ENCODE data around the gene SLC36A1. TPM values are rescaled to one million over a fixed set of nuclear protein-coding genes. Genes with fewer than 3 reads are reported as not detected.

SLC36A1 gene
- total RNA-seq, 1 experiment from 2014 or later: 7.4 TPM

DNA sequence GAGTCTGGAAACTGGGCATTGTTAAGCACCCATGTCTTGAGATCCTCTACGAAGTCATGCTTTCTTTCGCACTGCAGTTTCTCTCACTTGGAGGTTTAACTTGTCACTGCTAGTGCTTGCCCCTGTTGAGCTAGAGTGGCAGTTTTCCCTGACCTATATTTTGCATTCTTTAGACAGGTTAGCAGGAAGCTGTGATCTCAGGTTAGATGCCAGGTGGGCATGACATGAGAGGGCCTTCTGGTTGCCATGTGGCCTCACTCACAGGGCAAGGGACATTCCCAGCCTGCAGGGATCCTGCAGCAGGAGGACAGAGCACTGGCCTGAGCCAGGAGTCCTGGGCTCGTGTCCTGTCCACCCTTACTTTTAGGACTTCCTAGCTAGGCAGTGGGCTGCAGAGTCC lies 28.6 kb downstream of the SLC36A1 start:
- Histone ChIP-seq H3K27ac (ENCODE audit: low read depth, low read length) (no peak overlapping the region), H3K9ac (ENCODE audit: low read length) (no peak overlapping the region), H3K27me3 (ENCODE audit: insufficient read depth, low read length) (no peaks in the 10 kb centered on the region), H4K20me1 (ENCODE audit: insufficient read depth) (no peaks in the 10 kb centered on the region), H3K4me3 (replicated peaks in 1 of 2; ENCODE audit: low read depth in 1 of 2, low read length in 2 of 2) (no peak overlapping the region), H3K79me2 (ENCODE audit: insufficient read depth, low read length) (no peaks in the 10 kb centered on the region), H3K9me2 (ENCODE audit: insufficient read depth) (no peaks in the 10 kb centered on the region), H3K36me3 (ENCODE audit: control insufficient read depth in 1 of 2, insufficient read depth in 2 of 2, low read length in 2 of 2) (0 out of 4 replicates have a peak, but pooled peaks cover 0 to 2% of the 10 kb centered on the region in 2 experiments), H3K4me2 (ENCODE audit: low read length) (no peak overlapping the region), H3K9me3 (ENCODE audit: control insufficient read depth in 1 of 2, insufficient read depth in 1 of 2, low read depth in 1 of 2, low read length in 2 of 2) (no peaks in the 10 kb centered on the region), H2AFZ (ENCODE audit: low read depth, low read length, poor library complexity, severe bottlenecking) (no peak overlapping the region), H3K4me1 (ENCODE audit: control insufficient read depth in 1 of 2, insufficient read depth in 2 of 2, low read length in 2 of 2) (no peaks in the 10 kb centered on the region)
- DNase-seq (ENCODE audit: low read depth, low spot score) (no peak), ATAC-seq (no peak)
- POLR2A ChIA-PET: no interaction called here
- CTCF ChIA-PET: no interaction called here
- intact Hi-C loops (cut with micrococcal nuclease): no loop called here
- RAD21 ChIA-PET (ENCODE audit: low non-redundant PET in 1 of 2, low total read pairs in 2 of 2, uncharacterized antibody in 2 of 2, unreplicated experiment in 2 of 2): no interaction called here
- BruUV-seq (replicated peaks): no TSS peak
- no peak for TF ChIP-seq YY1 (IDR thresholded peaks at IDR 0.05; ENCODE audit: extremely low read depth, insufficient replicate concordance, low read depth, low read length)
- TF ChIP-seq JUND (IDR thresholded peaks at IDR 0.05): no peak
- TF ChIP-seq EGR1 (IDR thresholded peaks at IDR 0.05; ENCODE audit: low read depth): no peak
- no peak for TF ChIP-seq CBX3 (IDR thresholded peaks at IDR 0.05; ENCODE audit: low read depth)
- TF ChIP-seq ZNF274 (IDR thresholded peaks at IDR 0.05; ENCODE audit: low read depth, low read length): no peak
- TF ChIP-seq EZH2phosphoT487 (IDR thresholded peaks at IDR 0.05; ENCODE audit: borderline replicate concordance): no peak
- no peak for TF ChIP-seq CEBPB (IDR thresholded peaks at IDR 0.05; ENCODE audit: low read depth)
- no peak for TF ChIP-seq POLR2A (IDR thresholded peaks at IDR 0.05; ENCODE audit: borderline replicate concordance, extremely low read depth, insufficient read depth, insufficient read length)
- TF ChIP-seq, protein P1, sequence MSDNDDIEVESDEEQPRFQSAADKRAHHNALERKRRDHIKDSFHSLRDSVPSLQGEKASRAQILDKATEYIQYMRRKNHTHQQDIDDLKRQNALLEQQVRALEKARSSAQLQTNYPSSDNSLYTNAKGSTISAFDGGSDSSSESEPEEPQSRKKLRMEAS (IDR thresholded peaks at IDR 0.05): no peak
- no peak for TF ChIP-seq RAD21 (IDR thresholded peaks at IDR 0.05; ENCODE audit: low read depth)
- no peak for TF ChIP-seq ZBTB33 (IDR thresholded peaks at IDR 0.05; ENCODE audit: extremely low read depth, insufficient replicate concordance, low read length)
- no peak for TF ChIP-seq SRF (IDR thresholded peaks at IDR 0.05; ENCODE audit: low read depth)
- TF ChIP-seq, protein P2, sequence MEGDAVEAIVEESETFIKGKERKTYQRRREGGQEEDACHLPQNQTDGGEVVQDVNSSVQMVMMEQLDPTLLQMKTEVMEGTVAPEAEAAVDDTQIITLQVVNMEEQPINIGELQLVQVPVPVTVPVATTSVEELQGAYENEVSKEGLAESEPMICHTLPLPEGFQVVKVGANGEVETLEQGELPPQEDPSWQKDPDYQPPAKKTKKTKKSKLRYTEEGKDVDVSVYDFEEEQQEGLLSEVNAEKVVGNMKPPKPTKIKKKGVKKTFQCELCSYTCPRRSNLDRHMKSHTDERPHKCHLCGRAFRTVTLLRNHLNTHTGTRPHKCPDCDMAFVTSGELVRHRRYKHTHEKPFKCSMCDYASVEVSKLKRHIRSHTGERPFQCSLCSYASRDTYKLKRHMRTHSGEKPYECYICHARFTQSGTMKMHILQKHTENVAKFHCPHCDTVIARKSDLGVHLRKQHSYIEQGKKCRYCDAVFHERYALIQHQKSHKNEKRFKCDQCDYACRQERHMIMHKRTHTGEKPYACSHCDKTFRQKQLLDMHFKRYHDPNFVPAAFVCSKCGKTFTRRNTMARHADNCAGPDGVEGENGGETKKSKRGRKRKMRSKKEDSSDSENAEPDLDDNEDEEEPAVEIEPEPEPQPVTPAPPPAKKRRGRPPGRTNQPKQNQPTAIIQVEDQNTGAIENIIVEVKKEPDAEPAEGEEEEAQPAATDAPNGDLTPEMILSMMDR (IDR thresholded peaks at IDR 0.05 in 2 of 3, conservative IDR thresholded peaks at IDR 0.05 in 1 of 3; ENCODE audit: borderline replicate concordance in 1 of 3, insufficient read depth in 1 of 3, low read depth in 2 of 3, low read length in 2 of 3): no peak
- no peak for TF ChIP-seq ZFX (IDR thresholded peaks at IDR 0.05)
- no peak for TF ChIP-seq EZH2 (IDR thresholded peaks at IDR 0.05)
- no peak for TF ChIP-seq SIN3A (IDR thresholded peaks at IDR 0.05; ENCODE audit: low read depth)
- no peak for TF ChIP-seq TCF7L2 (IDR thresholded peaks at IDR 0.05; ENCODE audit: borderline replicate concordance, extremely low read depth, insufficient read depth, insufficient read length)
- no peak for TF ChIP-seq SP1 (IDR thresholded peaks at IDR 0.05; ENCODE audit: low read depth)
- no peak for TF ChIP-seq ELF1 (IDR thresholded peaks at IDR 0.05; ENCODE audit: borderline replicate concordance, low read depth)

Measured in HCT116 (cell line).